HG02610 (cell line): ENCODE data around the gene RABEP1.
"Not testable (repeated sequence)": the region's sequence is repeated elsewhere in the genome, so short reads cannot be mapped to it uniquely, and the experiment has no call there.

Experiments used
- ATAC-seq: cut with Tn5 transposase; IDR thresholded peaks from one replicate; pipeline ENCODE4 v1.9.1; 2021; ENCODE audit warnings: mild to moderate bottlenecking, moderate library complexity; ENCODE audit not compliant: unreplicated experiment

The RABEP1 gene

DNA sequence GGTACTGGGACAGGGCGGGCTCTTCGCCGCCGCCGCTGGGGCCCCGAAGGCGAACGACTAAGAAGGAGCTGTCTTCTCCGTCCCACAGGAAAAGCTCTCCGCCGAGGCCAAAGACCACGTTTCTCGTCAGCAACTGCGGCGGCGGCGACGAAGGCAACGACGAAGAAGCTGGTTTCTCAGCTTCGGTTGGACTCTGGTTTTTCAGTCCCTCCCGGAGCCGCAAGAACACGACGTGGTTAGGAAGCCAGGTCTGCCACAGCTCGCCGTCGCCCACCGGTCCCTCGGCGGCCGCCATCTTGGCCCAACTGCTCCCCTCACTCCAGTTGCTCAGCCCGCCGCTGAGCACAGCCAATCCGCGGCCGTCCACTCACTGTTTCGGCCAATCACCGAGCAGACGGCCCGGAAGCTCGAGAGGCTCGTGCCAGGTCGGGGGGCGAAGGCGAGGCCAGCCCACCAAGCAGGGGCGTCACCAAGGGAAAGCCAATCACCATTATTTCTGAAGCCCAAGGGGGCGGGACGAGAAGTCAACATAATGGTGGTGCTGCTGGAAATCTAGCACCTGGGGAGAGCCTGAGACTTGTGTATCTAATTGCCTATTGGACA is 137.4 kb downstream of the RABEP1 start, which contains the start of gene NUP88:
NUP88 (minus strand) TSS at position 307 of the 603 bp plus-strand sequence; CDS start at position 295, 12 bp downstream.
- ATAC-seq: peak; percentile 92

DNA sequence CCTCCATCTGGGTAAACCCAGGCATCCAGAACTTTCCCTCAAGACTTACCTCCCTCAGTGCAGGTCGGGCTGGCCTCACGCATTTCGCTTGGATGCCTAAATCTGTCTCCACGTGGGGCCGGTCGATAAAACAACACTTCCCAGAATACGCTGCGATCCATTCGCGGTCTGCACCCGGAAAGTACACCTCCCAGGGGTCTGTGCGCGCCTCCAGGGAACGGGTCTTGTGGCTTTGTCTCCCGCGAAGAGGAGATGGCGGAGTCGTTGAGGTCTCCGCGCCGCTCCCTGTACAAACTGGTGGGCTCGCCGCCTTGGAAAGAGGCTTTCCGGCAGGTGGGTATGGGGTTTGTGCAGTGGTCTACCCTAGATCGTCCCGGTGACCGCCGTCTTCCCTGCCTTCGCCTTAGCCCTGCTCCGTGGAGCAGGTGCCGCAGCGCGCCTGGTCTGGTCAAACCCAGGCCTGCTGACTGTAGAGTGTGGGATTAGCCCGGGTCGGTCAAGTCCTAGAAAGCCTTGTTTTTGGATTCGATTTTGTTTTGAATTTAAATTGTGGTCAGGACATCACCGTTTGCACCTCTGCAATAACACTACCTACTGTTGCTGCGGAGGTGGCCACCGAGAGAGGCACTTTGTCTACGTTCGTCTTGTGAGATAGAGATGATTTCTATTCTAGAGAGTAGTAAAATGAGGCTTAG is 138.0 kb downstream of the RABEP1 start, which contains the start of gene RPAIN:
RPAIN (plus strand) TSS at position 224 of the 695 bp plus-strand sequence; CDS start at position 253, 29 bp downstream.
- ATAC-seq: peak; percentile 61

DNA sequence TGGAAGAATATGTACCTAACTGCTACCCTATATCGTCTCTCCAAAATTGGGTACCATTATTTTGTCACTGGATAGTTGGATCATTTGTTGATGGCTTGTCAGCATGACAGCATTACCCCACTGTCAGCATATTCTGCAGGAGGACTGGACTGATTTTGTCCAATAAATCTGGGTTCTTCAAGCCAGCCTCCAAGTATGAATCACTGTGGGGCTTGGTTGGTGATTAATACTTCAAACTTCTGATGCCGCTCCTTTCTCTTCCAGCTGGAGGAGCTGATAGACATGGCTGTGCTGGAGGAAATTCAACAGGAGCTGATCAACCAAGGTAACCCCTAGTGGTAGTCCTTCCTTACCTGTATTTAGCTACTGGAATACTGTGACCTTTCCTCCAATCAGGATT is 140.4 kb downstream of the RABEP1 start:
- ATAC-seq: no peak

DNA sequence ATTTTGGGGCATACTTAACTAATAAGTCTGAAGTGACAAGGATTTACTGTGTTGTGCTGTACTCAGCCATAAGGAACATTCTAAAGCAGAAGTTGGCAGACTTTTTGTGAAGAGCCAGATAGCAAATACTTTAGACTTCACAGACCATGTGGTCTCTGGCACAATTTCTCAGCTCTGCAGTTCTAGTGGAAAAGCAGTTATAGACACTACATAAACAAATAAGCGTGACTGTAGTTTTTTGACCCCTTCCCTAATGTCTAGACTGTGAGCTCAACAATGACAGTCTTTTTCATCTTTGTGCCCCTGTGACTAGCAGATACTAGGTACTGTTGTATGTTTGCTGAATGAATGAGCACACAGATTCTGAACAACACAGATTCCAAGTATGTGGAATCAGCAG is 142.8 kb downstream of the RABEP1 start:
- no peak for ATAC-seq

- ATAC-seq: no peak
These were observed 143.7 kb downstream of the RABEP1 start for GRCh38 chr17:5425826-5426225.

GRCh38 chr17:5429191-5429887 is 147.3 kb downstream of the RABEP1 start:
- ATAC-seq: no peak

GRCh38 chr17:5430413-5430999 is 148.4 kb downstream of the RABEP1 start:
- no peak for ATAC-seq

DNA sequence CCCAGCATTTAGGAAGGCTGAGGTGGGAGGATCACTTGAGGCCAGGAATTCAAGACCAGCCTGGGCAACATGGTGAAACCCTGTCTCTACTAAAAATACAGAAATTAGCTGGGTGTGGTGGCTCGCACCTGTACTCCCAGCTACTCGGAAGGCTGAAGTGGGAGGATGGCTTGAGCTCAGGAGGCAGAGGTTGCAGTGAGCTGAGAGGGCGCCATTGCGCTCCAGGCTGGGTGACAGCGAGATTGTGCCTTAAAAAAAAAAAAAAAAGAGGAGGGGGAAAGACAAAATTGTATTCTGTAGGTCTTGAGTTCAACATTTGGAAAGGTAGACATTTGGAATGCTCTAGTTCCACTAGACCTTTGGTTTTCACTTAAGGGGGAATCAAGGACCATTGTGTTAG is 149.2 kb downstream of the RABEP1 start:
- ATAC-seq: not testable (repeated sequence)

DNA sequence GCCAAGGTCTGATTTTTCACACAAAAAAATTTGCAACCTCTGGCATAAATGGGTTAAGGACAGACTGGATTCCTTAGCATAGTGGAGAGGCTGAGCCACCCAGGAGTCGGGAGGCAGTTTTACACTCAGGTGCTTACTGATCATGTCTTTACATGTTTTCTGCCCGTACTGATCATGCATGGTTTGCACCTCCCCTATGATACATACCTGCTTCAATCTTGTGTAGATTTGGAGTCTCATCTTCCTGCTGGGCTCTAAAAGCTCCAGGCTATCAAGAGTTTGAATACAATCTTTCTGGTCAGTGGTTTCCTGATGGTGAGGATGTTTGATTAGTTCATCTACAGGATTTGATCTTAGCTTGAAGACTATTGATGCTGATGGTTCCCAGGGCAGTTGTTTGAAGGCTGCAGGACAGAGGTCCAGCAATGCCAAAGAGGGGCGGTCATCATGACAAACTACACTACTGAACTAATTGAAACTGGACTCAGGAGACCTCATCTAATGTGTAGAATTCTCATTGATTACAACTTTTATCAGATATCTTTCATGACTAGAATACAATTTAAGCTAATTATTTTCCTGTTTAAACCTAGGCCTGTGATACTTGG is 150.0 kb downstream of the RABEP1 start:
- no peak for ATAC-seq

DNA sequence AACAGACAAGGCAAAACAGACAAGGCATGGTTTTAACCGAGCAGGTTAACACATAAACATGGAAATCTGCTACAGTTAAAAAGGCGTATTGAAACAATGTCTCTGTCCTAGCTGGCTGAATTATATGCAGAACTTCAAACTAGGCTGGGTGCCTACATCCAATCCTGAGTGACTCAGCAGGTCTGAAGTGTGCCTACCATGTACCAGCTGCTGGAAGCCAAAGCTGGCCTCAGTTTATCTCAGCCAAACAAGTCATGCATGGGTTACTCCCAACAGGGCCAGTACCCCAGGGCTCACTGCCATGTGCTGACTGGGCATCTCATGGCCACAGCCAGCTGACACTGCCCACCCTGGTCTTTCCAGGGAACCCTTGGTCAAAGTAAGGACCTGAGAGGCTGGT is 152.9 kb downstream of the RABEP1 start:
- no peak for ATAC-seq
